Measurements from ENCODE around the gene CWF19L2.
"Not testable (repeated sequence)": the region's sequence is repeated elsewhere in the genome, so short reads cannot be mapped to it uniquely, and the experiment has no call there.

The CWF19L2 gene

GRCh38 chr11:107457558-107458271 lies at the start of gene CWF19L2:
Gene CWF19L2, minus strand, starts transcription at chr11:107457825. Its CDS starts 9 bp downstream, at chr11:107457816.
- peak; percentile 79 to 80 for DNase-seq (ENCODE audit: low read depth in 2 of 2, low spot score in 1 of 2)

GRCh38 chr11:107505647-107506225 lies 48.1 kb upstream of the CWF19L2 start:
- no peak for DNase-seq (ENCODE audit: low read depth in 2 of 2, low spot score in 1 of 2)

GRCh38 chr11:107504981-107505380 lies 47.4 kb upstream of the CWF19L2 start:
- no peak for DNase-seq (ENCODE audit: low read depth in 2 of 2, low spot score in 1 of 2)

- no peak for DNase-seq (ENCODE audit: low read depth in 2 of 2, low spot score in 1 of 2)
These were observed 44.1 kb upstream of the CWF19L2 start for GRCh38 chr11:107501713-107502112.

- not testable (repeated sequence) for DNase-seq (ENCODE audit: low read depth in 2 of 2, low spot score in 1 of 2)
These were observed 39.7 kb upstream of the CWF19L2 start for GRCh38 chr11:107497371-107497770.

GRCh38 chr11:107496011-107496410 lies 38.4 kb upstream of the CWF19L2 start:
- DNase-seq (ENCODE audit: low read depth in 2 of 2, low spot score in 1 of 2) = no peak

- no peak for DNase-seq (ENCODE audit: low read depth in 2 of 2, low spot score in 1 of 2)
These were observed 36.4 kb upstream of the CWF19L2 start for GRCh38 chr11:107494055-107494454.

- DNase-seq (ENCODE audit: low read depth in 2 of 2, low spot score in 1 of 2) = no peak
These were observed 35.5 kb upstream of the CWF19L2 start for GRCh38 chr11:107493117-107493516.

- DNase-seq (ENCODE audit: low read depth in 2 of 2, low spot score in 1 of 2) = no peak
These were observed 33.2 kb upstream of the CWF19L2 start for GRCh38 chr11:107490836-107491235.

GRCh38 chr11:107482234-107482633 lies 24.6 kb upstream of the CWF19L2 start:
- DNase-seq (ENCODE audit: low read depth in 2 of 2, low spot score in 1 of 2) = no peak

- no peak for DNase-seq (ENCODE audit: low read depth in 2 of 2, low spot score in 1 of 2)
These were observed 21.3 kb upstream of the CWF19L2 start for GRCh38 chr11:107478922-107479321.

- DNase-seq (ENCODE audit: low read depth in 2 of 2, low spot score in 1 of 2) = no peak
These were observed 20.2 kb upstream of the CWF19L2 start for GRCh38 chr11:107477820-107478219.

- DNase-seq (ENCODE audit: low read depth in 2 of 2, low spot score in 1 of 2) = no peak
These were observed 16.2 kb upstream of the CWF19L2 start for GRCh38 chr11:107473792-107474191.

GRCh38 chr11:107472966-107473365 lies 15.3 kb upstream of the CWF19L2 start:
- no peak for DNase-seq (ENCODE audit: low read depth in 2 of 2, low spot score in 1 of 2)

GRCh38 chr11:107468596-107468995 lies 11.0 kb upstream of the CWF19L2 start:
- DNase-seq (ENCODE audit: low read depth in 2 of 2, low spot score in 1 of 2) = no peak

GRCh38 chr11:107467696-107468095 lies 10.1 kb upstream of the CWF19L2 start:
- no peak for DNase-seq (ENCODE audit: low read depth in 2 of 2, low spot score in 1 of 2)

GRCh38 chr11:107466275-107466866 lies 8.7 kb upstream of the CWF19L2 start:
- not testable (repeated sequence) for DNase-seq (ENCODE audit: low read depth in 2 of 2, low spot score in 1 of 2)

GRCh38 chr11:107457205-107457557 lies 444 bp downstream of the CWF19L2 start:
- no peak for DNase-seq (ENCODE audit: low read depth in 2 of 2, low spot score in 1 of 2)

- no peak for DNase-seq (ENCODE audit: low read depth in 2 of 2, low spot score in 1 of 2)
These were observed 3.9 kb downstream of the CWF19L2 start for GRCh38 chr11:107453594-107454286.

- DNase-seq (ENCODE audit: low read depth in 2 of 2, low spot score in 1 of 2) = no peak
These were observed 10.7 kb downstream of the CWF19L2 start for GRCh38 chr11:107446822-107447431.

GRCh38 chr11:107442715-107443215 lies 14.9 kb downstream of the CWF19L2 start:
- DNase-seq (ENCODE audit: low read depth in 2 of 2, low spot score in 1 of 2) = no peak

Measured in stimulated activated CD8-positive, alpha-beta memory T cell treated with anti-CD3 and anti-CD28 coated beads, Interleukin-4, amount 100 ng/mL, for 4 hours (primary cell).